C4-2B (cell line): Measurements from ENCODE around the gene ZBTB20.

ENCODE experiments used
- H3K27ac ChIP-seq: fragments of 450-650 bp; 2 replicates; pipeline ENCODE4 v1.5.1; 2017
- CTCF ChIP-seq: fragments of 450-650 bp; conservative IDR thresholded peaks from 2 replicates; pipeline ENCODE4 v1.5.1; 2017; ENCODE audit warnings: mild to moderate bottlenecking
- ZFX ChIP-seq: fragments of 450-650 bp; IDR thresholded peaks from 2 replicates; pipeline ENCODE4 v1.6.1; 2017

ZBTB20 gene

GRCh38 chr3:115082260-115082659 is 64.8 kb downstream of the ZBTB20 start:
- TF ChIP-seq ZFX (no peak), CTCF (no peak)
- no peak overlapping the region for H3K27ac ChIP-seq

DNA sequence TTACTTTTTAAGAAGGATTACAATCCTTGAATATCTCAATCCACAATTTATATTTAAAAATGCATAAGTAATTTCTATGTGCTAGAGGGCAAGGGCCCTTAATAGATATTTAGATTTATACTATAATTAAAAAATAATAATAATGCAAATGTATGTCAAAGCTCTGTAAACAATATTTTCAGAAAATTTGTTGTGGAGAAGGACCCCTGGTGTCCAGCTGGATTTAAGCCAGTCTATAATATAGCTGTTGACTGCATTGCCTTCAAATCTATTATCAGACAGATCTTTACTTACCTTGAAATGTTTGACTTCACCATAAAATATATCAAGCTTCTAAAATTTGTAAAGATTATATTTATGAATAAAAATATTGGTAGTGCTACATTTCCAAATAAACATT is 65.6 kb downstream of the ZBTB20 start:
- no peak for TF ChIP-seq CTCF
- no peak for TF ChIP-seq ZFX
- no peak overlapping the region for H3K27ac ChIP-seq

GRCh38 chr3:115077501-115078250 is 69.4 kb downstream of the ZBTB20 start:
- TF ChIP-seq ZFX, result no peak
- no peak for TF ChIP-seq CTCF

GRCh38 chr3:115074502-115074901 is 72.6 kb downstream of the ZBTB20 start:
- TF ChIP-seq CTCF (no peak), ZFX (no peak)
- H3K27ac ChIP-seq, result no peak overlapping the region

More at GRCh38 chr3:115077501-115078250, 69.4 kb downstream of the ZBTB20 start:
- no peak overlapping the region for H3K27ac ChIP-seq

DNA sequence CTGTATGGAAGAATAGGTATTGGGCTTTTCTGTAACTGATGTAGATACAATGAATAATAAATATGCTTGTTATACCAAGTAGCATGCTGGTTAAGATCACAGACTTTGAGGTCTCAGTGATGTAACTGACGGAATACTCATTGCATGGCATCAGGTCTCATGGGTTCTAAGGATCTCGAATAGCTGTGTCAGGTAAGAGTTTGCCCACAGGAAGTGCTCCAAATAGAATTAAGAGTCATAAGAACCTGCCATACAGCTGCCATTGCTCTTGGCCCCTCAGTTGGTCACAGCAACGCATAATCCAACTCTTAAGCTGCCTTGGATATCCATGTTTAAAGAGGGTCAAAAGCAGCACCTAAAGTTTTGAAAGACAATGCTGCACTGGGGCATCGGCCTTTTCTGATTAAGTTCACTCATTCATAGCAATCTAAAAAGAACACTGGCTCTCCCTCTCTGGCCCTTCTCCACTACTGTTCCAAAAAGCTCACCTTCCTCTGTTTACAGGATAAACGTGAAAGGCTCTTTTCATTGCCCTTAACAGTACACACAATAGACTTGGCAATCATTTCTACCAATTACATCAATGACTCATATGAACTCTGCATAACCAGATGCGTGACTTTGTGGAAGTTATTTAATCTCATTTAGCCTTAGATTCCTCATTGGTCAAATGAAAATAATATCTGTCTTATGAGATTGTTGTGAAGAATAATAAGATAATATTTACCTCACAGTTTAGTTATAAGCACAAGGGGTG is 74.6 kb downstream of the ZBTB20 start:
- TF ChIP-seq ZFX, result no peak
- TF ChIP-seq CTCF, result no peak
- H3K27ac ChIP-seq, result no peak overlapping the region

DNA sequence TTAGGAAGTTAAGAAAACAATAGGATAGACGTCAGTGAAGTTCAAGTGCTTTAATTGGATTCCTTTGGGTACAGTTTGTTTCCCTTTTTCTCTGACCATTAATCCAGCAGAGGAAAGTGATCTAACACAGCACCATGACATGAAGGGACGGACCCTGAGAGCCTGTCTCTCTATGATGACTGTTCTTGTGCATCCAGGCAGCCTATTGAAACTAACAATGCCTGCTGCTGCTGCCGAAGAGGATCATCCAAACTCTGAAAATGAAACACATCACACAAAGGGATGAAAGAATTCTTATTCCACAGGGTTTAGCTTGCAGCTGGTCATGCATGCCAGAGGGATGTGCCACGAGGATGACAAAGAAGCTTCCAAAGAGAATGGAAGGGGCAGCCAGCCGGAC is 75.5 kb downstream of the ZBTB20 start:
- no peak overlapping the region for H3K27ac ChIP-seq
- TF ChIP-seq ZFX (no peak), CTCF (no peak)

DNA sequence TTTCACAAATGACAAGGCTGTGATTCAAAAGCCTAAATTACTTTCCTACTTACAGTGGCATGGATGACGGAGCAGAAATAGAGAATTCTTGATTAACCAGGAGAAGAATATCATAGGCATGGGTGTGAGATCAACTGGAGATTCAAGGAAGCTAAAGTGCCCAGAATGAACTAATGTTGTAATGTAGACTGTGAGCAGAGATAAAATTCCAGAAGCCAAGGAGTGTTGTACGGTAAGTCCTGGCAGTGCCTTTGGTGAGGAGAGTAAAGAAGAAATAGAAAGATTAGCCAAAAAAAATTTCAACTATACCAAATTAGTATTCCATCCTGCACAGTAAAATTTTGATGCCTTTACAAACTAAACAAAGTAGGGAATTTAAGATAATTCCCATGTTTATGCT is 75.9 kb downstream of the ZBTB20 start:
- no peak overlapping the region for H3K27ac ChIP-seq
- no peak for TF ChIP-seq CTCF
- no peak for TF ChIP-seq ZFX
